Stimulated activated CD8-positive, alpha-beta memory T cell treated with anti-CD3 and anti-CD28 coated beads, Interleukin-15, amount 100 ng/mL, for 4 hours (primary cell): ENCODE measurements around the gene KCNA5.

Experiments
- DNase-seq, 2 donors: peaks; one replicate each; pipeline ENCODE4 v3.0.0-alpha.2; 2020; ENCODE audit warnings: low read depth in 2 of 2

Gene KCNA5

DNA sequence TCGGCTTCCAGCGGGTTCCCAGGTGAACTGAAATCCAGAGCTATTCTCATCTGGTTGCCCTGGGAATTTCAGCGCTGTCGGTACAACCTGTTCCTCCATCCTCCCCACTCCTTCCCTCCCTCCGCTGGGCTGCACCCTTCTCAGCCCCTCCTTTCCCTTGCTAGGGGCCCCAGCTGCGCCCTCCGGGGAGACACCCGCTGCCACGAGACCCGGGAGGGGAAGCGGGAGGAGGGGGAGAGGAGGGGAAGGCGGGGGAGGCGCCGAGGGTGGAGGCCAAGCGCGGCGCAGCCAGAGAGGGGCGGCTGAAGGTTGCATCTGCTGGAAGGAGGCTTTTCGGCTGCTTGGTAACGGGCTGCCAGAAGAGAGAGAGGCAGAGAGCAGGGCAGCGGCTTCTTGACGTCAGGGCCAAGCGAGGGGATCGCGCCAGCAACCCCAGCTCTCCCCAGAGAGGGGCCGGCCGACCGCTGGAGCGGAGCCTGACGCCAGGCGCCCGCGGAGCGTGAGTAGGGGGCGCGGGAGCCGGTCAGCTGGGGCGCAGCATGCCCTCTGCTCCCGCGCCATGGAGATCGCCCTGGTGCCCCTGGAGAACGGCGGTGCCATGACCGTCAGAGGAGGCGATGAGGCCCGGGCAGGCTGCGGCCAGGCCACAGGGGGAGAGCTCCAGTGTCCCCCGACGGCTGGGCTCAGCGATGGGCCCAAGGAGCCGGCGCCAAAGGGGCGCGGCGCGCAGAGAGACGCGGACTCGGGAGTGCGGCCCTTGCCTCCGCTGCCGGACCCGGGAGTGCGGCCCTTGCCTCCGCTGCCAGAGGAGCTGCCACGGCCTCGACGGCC, at the start of gene KCNA5:
Gene KCNA5, plus strand, starts transcription at position 291 of the 831 bp plus-strand sequence. Its CDS starts 269 bp downstream, at position 560.
- DNase-seq = no peak

DNA sequence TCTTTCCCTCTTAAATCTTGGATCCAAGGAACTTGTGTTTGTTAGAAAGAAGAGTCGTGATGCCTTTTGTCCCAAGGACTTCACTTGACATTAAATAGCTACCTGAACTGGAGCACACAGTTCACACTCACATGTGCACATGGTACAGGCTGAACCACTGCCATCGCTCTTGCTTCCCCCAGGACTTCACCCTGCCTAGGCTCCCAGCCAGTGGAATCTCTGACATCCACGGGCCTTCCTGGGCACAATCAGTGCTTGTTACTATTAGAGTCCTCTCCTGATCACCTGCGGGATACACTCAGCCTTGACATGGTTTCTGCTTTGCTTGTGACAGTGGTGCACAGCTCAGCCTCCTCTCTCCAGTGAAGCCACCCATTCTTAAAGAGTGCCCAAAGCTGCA, 49.1 kb upstream of the KCNA5 start:
- DNase-seq = no peak

DNA sequence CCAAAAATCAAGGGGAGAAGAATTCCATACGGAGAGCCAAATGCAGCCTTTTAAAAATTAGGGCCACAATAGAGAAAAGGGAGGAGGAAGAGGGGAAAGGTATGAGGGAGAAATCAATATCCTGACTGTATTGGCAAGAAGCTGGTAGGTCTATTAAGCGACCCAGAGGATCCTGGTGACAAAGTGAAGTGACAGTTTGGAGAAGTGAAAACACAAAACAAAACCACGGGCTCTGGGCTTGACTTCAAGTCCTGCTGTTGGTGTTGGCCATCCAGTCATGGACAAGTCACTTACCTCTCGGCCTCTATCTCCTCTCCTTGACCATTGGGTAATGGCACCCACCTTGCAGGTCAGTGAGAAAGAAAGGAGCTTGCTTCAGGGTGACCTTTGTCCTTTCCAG, 47.0 kb upstream of the KCNA5 start:
- DNase-seq = no peak

DNA sequence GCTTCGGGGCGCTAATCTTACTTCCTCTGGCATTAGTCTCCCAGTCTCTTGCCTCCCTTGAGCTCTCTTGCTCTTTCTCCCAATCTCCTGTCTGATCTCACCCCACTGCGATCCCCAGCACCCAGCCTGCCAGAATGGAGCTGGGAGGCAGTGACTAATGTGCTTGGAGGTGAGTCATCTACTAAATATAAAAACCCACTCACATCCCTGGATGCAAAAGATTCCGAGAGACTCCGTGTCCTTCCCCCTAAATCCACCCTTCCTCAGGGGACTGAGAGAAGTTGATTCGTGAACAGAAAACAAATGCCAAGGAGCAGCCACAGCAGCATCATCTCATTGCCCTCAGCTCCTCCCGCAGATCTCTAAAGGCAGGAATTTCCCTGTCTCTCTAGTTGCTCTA, 45.7 kb upstream of the KCNA5 start:
- no peak for DNase-seq

DNA sequence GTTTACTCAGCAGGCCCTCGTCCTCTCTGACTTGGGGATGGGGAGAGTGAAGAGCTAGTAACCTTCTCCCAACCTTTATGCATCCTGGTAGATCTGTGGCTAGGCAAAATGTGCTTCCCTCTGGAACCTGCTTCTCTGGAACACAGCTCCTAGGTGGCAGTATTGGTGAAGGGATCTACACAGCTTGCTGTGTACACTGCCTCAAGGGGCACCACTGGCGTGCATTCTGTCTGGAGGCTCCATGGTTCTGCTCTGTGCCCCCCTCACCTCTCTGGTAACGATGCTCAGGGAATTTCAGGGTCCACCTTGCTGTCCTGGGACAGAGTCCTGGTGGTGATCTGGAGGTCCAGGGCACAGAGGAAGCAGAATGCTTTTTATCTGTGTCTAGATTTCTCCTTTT, 43.5 kb upstream of the KCNA5 start:
- DNase-seq = no peak

DNA sequence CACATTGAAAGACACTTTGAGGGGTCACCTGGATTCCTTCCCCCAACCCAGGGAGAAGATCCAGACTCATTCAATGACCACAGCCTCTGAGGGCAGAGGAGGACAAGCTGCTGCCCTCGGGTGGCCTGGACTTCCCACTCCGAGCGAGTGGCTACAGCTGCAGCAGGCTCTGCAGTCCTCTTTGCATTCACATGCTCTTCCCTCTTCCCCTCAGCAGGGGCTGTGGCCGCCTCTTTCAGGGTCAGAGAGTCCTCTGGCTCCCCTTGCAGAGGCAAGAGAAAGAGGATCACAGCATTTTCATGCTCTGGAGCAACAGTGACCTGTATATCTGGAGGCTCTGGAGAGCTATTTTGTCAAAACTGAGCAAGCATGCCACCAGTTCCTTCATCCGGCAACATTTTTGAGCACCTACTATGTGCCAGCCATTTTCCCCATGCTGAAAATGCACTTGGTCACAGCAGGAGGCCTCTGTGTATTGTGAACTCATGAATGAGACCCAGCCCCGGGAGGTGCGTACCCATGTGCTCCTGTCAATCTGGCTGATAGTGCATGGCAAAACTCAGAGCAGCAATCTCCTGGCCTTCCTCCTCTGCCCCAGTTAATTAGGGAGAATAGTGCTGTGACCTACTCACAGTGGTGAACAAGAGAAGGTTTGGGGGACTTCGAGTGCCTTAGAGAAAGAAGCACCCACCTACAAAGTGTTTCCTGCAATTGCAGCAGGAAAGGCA, 42.9 kb upstream of the KCNA5 start:
- DNase-seq = no peak

DNA sequence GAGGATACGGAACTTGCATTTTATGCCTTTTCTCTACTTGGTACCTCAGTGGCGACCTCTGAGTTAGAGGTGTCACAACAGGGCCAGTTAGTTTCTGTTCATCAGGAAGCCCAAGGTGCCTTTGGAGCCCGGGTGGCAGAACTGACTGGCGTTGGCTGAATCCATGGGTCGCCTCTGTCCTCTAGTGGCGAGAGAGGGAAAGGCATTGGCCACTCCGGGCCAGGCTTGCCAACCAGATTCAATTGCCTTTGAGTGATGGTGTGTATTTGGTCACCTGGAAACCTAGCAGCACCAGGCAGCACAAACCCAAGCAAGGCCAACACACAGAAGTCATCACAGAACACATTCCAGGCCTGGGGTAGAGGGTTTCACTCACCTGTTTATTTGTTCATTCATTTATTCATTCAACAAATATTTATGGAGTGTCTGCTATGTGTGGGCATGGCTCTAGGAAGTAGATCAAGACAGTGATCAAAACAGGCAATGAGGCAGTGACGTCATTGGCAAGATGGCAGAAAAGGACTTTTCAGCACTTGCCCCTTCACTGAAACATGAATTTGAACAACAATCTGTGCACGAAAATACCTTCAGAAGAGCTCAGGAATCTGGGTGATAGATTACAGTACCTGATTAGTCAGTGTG, 40.5 kb upstream of the KCNA5 start:
- no peak for DNase-seq

DNA sequence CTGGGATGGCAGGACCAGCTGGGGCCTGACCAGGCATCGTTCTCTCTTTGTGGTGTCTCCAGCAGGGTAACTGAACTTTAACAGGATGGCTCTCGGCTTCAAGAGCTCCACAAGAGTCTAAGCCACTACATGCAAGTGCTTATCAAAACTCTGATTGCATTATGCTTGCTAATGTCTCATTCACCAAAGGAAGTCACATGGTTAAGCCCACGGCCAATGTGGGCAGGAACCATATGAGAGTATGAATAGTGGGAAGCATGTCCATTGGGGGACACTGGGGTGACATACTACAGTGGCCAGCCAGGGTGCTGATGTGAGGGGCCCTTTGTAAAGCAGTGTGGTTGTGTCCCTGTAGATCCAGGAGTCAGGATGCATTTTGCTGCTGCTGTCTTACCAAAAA, 35.0 kb upstream of the KCNA5 start:
- DNase-seq = no peak

DNA sequence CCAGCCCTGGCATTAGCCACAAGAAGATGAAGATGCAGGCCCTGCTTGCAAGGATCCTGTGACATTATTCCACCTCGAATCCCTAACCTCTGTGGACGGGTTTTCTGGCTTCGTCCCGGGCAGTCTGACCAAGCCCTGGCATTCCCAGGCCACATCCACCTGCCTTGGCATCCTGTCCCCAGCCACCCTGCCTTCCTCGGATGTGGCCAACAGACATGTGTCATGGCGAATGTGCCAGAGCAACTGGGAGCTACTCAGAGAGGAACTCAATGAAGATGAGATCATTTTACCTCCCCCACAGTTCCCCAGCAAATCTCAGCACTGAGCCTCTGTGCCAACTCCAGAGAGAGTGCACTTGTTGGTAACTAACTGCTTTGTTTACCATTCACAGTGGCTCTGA, 33.5 kb upstream of the KCNA5 start:
- no peak for DNase-seq

DNA sequence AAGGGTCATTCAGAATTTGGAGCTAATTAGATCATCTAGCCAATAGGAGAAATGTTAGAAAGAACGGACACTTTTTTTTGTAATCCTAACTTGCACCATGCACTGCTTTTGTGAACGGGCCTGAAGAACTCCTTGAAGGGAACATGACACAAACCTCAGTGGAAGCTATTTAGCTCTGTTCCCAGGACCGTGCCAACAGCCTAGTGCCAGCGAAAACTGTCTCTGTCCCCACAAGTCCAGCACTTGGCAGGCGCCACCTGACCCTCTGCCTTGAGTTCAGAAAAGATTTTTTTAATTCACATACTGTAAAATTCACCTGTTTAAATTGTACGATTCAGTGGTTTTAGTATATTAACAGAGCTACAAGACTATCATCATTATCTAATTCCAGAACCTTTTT, 31.3 kb upstream of the KCNA5 start:
- no peak for DNase-seq

DNA sequence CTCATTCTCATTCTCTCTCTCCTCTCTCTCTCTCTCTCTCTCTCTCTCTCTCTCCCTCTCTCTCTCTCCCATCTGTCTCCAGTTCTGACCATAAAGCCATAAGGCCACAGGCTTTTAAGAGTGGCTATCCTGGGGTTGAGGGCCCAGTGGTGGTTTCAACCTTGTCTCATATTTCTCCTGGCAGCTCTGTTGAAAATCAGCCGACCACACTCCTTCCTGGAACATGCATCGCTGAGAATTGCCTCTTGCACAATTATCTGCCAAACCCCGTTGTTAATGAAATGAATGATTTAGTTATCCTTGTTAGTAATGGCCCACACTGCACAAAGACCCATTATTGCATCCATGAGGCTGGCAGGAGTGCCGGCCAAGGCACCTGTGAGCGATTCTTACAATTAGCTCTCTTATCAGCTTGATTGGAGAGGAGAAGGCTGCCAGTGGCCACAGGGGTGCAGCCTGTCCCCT, 30.4 kb upstream of the KCNA5 start:
- no peak for DNase-seq

DNA sequence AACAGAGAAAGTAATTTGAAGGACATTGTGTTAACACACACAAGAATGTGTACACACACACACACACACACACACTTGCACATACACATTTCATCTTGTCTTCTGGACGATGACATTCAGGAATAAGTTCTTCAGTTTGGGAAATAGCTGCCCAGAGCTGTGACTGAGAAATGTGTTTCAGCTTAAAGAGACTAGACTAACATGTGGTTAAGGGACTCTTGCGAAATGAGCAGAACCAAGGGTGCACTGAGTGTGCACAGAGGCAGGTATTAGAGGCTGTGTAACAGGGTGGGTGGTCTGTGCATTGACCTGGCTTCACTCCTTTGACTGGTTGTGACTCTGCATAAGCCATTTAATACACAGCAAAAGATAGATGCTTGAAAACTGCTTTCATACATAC, 29.4 kb upstream of the KCNA5 start:
- no peak for DNase-seq

DNA sequence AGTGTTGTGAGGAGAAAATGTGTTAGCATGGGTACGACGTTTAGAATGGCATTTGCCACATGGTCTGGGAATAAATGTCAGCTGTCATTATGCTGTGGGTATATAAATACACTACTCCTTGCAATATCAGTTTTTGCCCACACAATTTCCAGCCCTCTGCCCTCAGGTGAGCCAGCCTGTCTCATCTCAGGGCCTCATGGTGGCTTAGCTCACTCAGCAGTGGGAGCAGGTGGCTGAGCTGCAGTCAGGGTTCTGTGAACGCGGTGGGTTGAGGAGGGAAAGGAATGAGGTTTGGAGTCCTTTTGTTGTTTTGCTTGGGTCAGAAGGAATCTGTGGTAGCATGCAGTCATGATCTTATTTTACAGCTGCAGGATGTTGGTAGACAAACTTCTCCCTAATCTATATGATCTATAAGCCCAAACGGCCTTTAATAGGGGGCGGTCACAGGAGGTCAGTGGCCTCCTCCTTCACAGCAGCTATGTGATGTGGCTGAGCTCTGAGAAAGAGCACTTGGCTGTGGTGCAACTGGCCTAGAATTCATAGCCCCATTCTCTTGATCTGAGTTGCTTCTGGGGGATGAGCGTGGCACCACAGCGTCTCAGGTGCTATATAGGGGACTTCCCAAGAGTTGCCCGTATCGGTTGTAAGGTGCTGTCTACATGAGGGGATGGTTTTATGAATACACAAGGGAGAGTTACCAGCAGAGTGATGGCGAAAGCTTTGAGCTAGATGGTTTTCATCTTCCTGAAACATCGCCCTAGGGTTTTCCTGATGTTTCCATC, 27.8 kb upstream of the KCNA5 start:
- DNase-seq = no peak

DNA sequence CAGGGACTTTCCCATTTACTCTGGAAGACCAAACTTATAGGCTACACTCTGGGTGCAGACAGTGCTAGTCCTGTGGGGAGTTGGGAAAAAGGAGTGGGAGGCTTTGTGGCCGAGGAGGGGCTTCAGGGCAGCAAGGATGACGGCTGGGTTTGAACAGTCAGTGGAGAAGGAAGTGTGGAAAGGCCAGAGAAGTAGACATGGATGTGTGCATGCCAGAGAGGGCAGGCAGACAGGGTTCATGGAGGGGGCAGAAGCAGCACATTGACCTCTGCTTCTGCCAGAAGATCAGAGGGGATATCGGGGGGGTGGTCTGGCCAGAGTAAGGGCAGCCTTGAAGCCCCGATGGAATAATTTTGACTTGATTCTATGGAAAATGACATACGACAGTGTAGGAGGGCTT, 27.2 kb upstream of the KCNA5 start:
- no peak for DNase-seq

DNA sequence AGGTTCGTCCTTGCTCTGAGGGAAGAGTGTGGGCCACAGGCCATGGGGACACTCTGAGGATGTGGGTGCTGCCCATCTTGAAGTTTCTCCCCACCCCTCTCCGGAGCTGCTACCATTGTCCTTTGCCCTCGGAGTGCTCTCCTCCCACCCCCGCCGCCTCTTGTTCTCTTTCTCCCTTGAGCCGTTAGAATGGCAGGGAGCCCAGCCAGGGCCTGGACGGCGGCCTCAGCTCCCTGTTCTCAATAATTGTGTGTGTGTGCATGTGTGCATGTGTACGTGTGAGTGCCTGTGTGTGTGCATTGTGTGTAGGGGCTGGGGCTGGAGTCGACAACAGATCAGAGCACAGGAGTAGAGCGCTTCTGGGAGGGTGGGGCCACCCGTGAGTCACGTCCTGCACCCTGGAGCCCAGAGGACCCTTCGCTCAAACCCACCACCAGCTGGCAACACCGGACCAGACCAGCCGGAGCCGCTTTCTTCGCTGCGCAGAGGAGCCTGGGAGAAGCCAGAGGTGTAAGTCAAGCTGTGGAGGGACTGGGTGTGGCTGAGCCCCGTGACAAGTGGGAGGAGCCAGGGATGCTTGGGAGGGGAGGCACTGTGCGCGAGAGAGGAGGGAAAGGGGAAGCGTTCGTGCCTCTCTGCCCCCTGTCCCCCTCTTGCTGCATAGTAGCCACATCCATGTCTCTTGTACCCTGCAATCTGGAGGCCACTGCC, 25.9 kb upstream of the KCNA5 start:
- DNase-seq = no peak

DNA sequence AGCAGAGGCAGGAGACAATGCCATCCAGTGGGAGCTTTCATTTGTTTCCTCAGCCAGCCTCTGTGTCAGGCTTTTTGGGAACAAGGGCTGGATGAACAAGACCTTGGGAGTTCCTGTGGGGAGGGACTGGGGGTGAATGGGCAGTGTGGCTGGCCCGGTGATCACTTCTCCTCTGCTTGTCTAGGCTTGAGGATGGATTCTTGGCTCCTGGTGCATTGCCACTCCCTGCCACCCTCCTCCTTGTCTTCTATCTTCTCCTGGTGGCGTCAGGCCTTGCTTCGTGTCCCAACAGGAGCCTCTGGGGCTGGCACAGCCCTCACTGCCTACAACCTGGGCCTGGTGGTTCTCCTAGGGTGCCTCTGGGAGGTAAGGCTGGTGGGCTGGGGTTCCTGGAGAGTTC, 25.0 kb upstream of the KCNA5 start:
- DNase-seq = no peak

DNA sequence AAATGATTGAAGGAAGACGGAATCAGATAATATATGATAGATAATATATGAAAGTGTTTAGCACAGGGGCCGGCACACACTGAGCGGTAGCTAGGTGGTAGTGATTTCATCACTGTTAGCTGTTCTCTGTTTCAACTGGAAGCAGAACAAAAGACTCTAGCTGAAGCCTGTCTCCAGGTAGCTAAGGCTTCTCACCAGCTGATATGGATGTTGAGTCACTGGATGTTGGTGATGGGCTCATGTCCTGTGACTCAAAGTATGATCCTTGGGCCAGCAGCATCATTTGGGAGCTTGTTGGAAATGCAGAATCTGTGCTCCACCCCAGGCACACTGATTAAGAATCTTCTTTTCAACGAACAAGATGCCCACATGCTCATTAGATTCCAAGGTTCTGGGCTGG, 21.7 kb upstream of the KCNA5 start:
- no peak for DNase-seq

DNA sequence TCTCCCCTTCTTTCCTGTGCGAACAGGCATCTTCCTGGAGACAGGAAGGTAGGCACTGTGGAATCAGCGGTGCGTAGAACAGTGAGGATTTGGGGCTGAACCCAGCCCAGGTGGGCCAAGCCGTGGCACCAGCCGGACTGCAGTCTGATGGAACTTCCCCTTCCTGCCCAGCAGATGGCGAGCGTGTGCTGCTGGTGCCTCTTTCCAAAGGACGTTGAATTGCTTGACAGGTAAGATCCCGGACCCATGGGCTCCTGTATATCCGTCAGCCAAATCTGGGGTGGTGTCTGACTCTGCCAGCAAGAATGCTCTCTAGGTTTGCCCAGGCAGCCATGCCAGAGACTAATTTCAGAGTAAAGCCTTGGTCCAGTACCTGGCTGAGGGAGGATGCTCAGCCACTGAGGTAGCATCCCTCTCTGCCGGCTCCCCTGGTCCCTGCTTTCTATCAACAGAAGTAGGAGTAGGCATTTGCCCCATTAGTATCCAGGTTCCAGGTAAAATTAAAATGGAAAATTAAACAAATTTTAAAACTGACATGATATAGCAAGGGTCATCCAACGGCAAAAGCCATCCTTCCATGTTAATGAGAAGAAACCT, 21.1 kb upstream of the KCNA5 start:
- DNase-seq = no peak

DNA sequence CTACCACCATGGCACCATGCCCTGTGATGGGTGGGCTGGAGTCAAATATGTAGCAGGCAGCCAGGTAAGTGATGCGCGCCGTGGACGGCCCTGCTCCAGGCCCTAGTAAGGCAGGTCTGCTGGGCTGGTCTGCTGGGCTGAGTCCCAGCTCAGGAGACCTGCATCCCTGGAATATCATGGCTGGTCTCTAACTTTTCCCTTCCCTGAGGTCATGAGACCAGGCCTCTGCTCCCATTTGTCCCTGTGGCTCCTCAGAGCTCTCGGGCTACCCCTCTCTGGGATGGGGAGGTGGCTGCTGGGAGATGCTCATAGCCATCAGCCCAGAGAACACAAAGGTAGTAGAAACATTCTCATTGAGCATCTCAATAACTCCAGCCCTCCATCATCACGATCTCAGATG, 19.8 kb upstream of the KCNA5 start:
- DNase-seq = no peak

DNA sequence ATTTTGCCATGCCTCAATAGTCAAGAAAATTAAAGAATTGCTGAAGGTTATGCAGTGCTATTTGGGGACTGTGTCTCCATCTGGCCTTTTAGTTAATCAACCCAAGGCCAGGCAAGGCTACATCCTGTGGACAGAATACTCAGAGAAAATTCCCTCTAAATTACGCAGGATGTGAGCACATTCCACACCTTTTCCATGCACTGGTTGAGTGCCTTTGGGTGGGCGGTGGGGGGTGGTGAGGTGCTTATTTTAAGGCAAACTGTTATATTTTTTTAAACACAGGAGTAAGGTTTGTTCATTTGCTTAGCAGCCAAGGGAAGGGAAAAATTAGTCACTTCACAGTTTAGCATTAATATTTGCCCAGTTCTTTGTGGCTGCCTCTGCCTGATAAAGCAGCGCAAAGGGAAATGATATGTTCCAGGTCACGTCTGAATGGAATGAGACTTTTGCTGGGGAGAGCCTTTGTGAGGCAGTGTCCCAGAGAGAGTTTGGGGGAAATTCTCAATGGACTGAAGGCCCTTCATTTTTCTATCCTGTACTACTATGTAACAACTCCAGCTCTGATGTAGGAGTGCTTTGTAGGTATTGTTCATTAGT, 17.2 kb upstream of the KCNA5 start:
- no peak for DNase-seq
